Measurements from ENCODE around the gene DGCR8.

DNA sequence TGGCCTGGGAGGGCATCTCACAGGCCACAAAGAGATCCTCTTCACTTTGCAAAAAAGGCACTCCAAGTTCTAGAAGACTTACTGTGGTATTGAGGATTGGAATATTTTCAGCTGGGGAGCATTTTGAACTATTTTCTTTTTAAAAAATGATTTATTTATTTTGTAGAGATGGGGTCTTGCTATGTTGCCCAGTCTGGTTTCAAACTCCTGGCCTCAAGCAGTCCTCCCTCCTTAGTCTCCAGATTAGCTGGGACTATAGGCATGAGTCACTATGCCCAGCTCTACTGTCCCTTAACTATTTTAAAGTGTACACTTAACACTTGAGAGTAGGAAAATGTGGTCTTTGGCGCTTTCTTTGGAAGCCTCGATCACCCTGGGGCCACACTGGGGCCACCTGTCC, 24.9 kb upstream of the DGCR8 start:
- TF ChIP-seq EZH2phosphoT487 (IDR thresholded peaks at IDR 0.05; ENCODE audit: insufficient read depth, low read depth) (no peak), EZH2 (IDR thresholded peaks at IDR 0.05; ENCODE audit: insufficient read depth, poor library complexity, severe bottlenecking) (no peak)

All from GM23248 (cell line).